Endodermal cell (in vitro differentiated cells): ENCODE data around the gene RSPRY1. TPM values are rescaled to one million over a fixed set of nuclear protein-coding genes. Genes with fewer than 3 reads are reported as not detected.

Experiments used
- DNase-seq: peaks from one replicate; pipeline ENCODE4 v3.0.0-alpha.2; 2017
- H3K27ac ChIP-seq: 2 replicates; pipeline ENCODE4 v1.5.1; 2013; ENCODE audit warnings: mild to moderate bottlenecking, low read depth, low read length, moderate library complexity
- H3K27me3 ChIP-seq: 2 replicates; pipeline ENCODE4 v1.6.1; 2013; ENCODE audit warnings: mild to moderate bottlenecking, low read length, moderate library complexity; ENCODE audit not compliant: insufficient read depth, control insufficient read depth, poor library complexity, severe bottlenecking
- H3K36me3 ChIP-seq: 2 replicates; pipeline ENCODE4 v1.7.0; 2013; ENCODE audit warnings: mild to moderate bottlenecking, low read length, moderate library complexity; ENCODE audit not compliant: control insufficient read depth, insufficient read depth
- H3K4me1 ChIP-seq: one replicate; pipeline ENCODE4 v1.7.0; 2013; ENCODE audit warnings: low read length; ENCODE audit not compliant: control insufficient read depth, insufficient read depth
- H3K4me3 ChIP-seq: 2 replicates; pipeline ENCODE4 v1.5.1; 2013; ENCODE audit warnings: mild to moderate bottlenecking, low read length, moderate library complexity
- H3K9ac ChIP-seq: 2 replicates; pipeline ENCODE4 v1.6.1; 2013; ENCODE audit warnings: mild to moderate bottlenecking, low read length, moderate library complexity; ENCODE audit not compliant: poor library complexity, severe bottlenecking; ENCODE audit errors: extremely low read depth
- H3K9me3 ChIP-seq: 2 replicates; pipeline ENCODE4 v1.6.1; 2013; ENCODE audit warnings: mild to moderate bottlenecking, low read length, moderate library complexity; ENCODE audit not compliant: control insufficient read depth
- H3K27ac Mint-ChIP-seq: 2 replicates; pipeline ENCODE4 v1.8.0; 2020; ENCODE audit warnings: mixed read lengths
- H3K27me3 Mint-ChIP-seq: 2 replicates; pipeline ENCODE4 v1.8.0; 2021; ENCODE audit warnings: mild to moderate bottlenecking, mixed read lengths; ENCODE audit not compliant: insufficient read depth
- H3K36me3 Mint-ChIP-seq: 2 replicates; pipeline ENCODE4 v1.8.0; 2020; ENCODE audit warnings: low read depth, mixed read lengths
- H3K4me1 Mint-ChIP-seq: 2 replicates; pipeline ENCODE4 v1.8.0; 2020; ENCODE audit warnings: mixed read lengths
- H3K4me3 Mint-ChIP-seq: 2 replicates; pipeline ENCODE4 v1.8.0; 2020; ENCODE audit warnings: mild to moderate bottlenecking, moderate library complexity, mixed read lengths
- H3K9me3 Mint-ChIP-seq: 2 replicates; pipeline ENCODE4 v1.8.0; 2020; ENCODE audit warnings: mild to moderate bottlenecking, mixed read lengths
- WGBS, 2 experiments: methylation state at CpG; one replicate each; pipeline versions ENCODE4 v1.1.5 to v1.1.7; 2013; ENCODE audit warnings: missing lambda C conversion rate in 2 of 2, mixed read lengths in 1 of 2; ENCODE audit not compliant: insufficient coverage in 1 of 2, insufficient read length in 1 of 2; 5-methylcytosine and 5-hydroxymethylcytosine counted together
- long read RNA-seq, 4 experiments: library from polyadenylated mRNA in 2 of 4; library from RNA in 1 of 4; library from capped mRNA in 1 of 4; stranded (forward) in 3 of 4; unstranded in 1 of 4; transcript quantifications; one replicate each; pipeline ENCODE4 v2.0.0, GENCODE V29; 2020 to 2021; ENCODE audit warnings: inconsistent platforms in 1 of 4
- polyA plus RNA-seq, 2 experiments: library from polyadenylated mRNA; stranded (reverse); fragments of 50-300 nt; gene quantifications; one replicate each; pipeline ENCODE4 v1.2.3, GENCODE V29; 2013
- total RNA-seq, 2 donors: library from RNA; stranded (reverse); fragmentation: NEBNext Ultra II Directional in 1 of 2; extraction: Animal tissue kit (Norgen Biotek cat#: 25700) in 1 of 2; gene quantifications; 2 replicates in 1 of 2; 3 replicates in 1 of 2; pipeline ENCODE4 v1.2.1, GENCODE V29; 2021
- TF ChIP-seq, protein P1 (sequence below): fragments of 200-600 bp; sonication (generic); conservative IDR thresholded peaks from 2 replicates; pipeline ENCODE4 v1.5.0; 2021; ENCODE audit warnings: antibody characterized with exemption, mild to moderate bottlenecking

RSPRY1 gene
- total RNA-seq: 10 to 100 TPM; 40.3 to 46.5 TPM
- polyA plus RNA-seq (2013, experiment 1 of 2): 42.0 TPM
- polyA plus RNA-seq (2013, experiment 2 of 2): 38.2 TPM
- long read RNA-seq, experiment 1, partial matches to known transcripts: 2 of 12 reads
- long read RNA-seq, experiment 1, other reads (novel, unspliced or antisense): 10 of 12 reads
- long read RNA-seq, experiment 2, transcript RSPRY1-201 (15 exons, 3,547 nt): major isoform, 53 of 107 reads
- long read RNA-seq, experiment 2, transcript RSPRY1-202 (15 exons, 3,586 nt): minor isoform, 6 of 107 reads
- long read RNA-seq, experiment 2, partial matches to known transcripts: 5 of 107 reads
- long read RNA-seq, experiment 2, other reads (novel, unspliced or antisense): 41 of 107 reads
- long read RNA-seq, experiment 3, transcript RSPRY1-201 (15 exons, 3,547 nt): major isoform, 115 of 247 reads
- long read RNA-seq, experiment 3, transcript RSPRY1-202 (15 exons, 3,586 nt): minor isoform, 13 of 247 reads
- long read RNA-seq, experiment 3, partial matches to known transcripts: 38 of 247 reads
- long read RNA-seq, experiment 3, other reads (novel, unspliced or antisense): 80 of 247 reads
- long read RNA-seq, experiment 4, transcript RSPRY1-201 (15 exons, 3,547 nt): major isoform, 27 of 43 reads
- long read RNA-seq, experiment 4, partial matches to known transcripts: 2 of 43 reads
- long read RNA-seq, experiment 4, other reads (novel, unspliced or antisense): 12 of 43 reads

DNA sequence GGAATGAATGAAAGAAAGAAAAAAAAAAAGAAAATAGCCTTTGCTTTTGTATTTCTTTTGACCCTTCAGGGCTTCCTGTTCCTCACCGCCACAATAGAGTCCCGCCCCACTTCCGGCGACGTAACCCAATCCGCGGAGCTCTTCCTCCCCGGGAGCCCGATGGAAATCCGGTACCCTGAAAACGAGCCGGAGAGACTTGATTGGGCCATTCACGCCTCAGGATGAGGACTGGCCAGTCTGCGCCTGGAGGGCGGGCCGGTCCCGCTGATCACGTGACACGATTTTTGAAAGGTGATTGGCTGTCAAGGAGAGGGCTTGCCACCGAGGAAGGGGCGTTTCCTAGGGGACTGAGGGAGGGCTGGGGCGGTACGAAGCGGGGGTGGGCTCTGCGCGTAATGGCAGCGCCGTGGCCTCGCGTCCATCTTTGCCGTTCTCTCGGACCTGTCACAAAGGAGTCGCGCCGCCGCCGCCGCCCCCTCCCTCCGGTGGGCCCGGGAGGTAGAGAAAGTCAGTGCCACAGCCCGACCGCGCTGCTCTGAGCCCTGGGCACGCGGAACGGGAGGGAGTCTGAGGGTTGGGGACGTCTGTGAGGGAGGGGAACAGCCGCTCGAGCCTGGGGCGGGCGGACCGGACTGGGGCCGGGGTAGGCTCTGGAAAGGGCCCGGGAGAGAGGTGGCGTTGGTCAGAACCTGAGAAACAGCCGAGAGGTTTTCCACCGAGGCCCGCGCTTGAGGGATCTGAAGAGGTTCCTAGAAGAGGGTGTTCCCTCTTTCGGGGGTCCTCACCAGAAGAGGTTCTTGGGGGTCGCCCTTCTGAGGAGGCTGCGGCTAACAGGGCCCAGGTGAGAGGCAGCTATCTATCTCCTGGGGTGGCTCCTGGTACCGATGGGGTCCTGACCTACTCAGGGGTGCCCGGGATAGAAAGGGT, at the start of gene RSPRY1, which contains the start of gene PSME3IP1:
Gene RSPRY1 (plus strand): TSS at position 385 of the 927 bp plus-strand sequence. CDS start 18,330 bp downstream, outside the sequence.
Gene PSME3IP1 (minus strand): TSS at position 95 of the 927 bp plus-strand sequence. CDS start 12,185 bp downstream, outside the sequence.
- TF ChIP-seq, protein P1, sequence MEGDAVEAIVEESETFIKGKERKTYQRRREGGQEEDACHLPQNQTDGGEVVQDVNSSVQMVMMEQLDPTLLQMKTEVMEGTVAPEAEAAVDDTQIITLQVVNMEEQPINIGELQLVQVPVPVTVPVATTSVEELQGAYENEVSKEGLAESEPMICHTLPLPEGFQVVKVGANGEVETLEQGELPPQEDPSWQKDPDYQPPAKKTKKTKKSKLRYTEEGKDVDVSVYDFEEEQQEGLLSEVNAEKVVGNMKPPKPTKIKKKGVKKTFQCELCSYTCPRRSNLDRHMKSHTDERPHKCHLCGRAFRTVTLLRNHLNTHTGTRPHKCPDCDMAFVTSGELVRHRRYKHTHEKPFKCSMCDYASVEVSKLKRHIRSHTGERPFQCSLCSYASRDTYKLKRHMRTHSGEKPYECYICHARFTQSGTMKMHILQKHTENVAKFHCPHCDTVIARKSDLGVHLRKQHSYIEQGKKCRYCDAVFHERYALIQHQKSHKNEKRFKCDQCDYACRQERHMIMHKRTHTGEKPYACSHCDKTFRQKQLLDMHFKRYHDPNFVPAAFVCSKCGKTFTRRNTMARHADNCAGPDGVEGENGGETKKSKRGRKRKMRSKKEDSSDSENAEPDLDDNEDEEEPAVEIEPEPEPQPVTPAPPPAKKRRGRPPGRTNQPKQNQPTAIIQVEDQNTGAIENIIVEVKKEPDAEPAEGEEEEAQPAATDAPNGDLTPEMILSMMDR: no peak
- Mint-ChIP-seq H3K4me3 (peak within 1 kb of the TSS; percentile 99), H3K4me1 (peaks cover 15% of the 10 kb centered on the region), H3K27me3 (peaks cover 16% of the 10 kb centered on the region), H3K9me3 (no peaks in the 10 kb centered on the region), H3K27ac (peak within 1 kb of the TSS; percentile 95), H3K36me3 (peaks cover 8% of the 10 kb centered on the region)
- no peaks in the 10 kb centered on the region for H3K9me3 ChIP-seq
- H3K27me3 ChIP-seq: no peaks in the 10 kb centered on the region
- peak within 1 kb of the TSS; percentile 91 for H3K27ac ChIP-seq
- WGBS, 2 experiments: 0% methylated on average over 22 to 64 of the region's 64 CpGs
- no peaks in the 10 kb centered on the region for H3K4me1 ChIP-seq
- peak within 1 kb of the TSS; percentile 68 for H3K9ac ChIP-seq
- DNase-seq: peak; percentile 100
- H3K4me3 ChIP-seq: peak within 1 kb of the TSS; percentile 95
- peaks cover 13% of the 10 kb centered on the region for H3K36me3 ChIP-seq

DNA sequence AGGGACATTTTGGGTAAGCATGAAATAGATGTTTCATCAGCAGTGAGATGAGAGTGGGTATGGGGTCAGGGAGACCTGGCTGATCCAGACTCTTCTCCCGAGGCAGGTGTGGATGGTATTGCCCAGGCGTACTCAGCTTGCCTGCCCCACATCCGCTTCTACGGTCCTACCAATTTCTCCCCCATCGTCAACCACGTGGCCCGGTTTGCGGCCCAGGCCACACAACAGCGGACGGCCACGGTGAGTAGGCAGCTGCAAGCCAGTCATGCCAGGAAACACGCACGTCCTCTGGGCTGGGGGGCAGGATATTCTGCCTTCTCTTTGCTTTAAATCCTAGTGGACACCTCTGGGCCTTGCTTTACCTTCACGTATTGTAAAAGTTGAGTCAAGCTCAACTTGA, 49.1 kb upstream of the RSPRY1 start:
- H3K36me3 Mint-ChIP-seq: no peaks in the 10 kb centered on the region
- no peak overlapping the region for H3K4me3 ChIP-seq
- TF ChIP-seq, protein P1: no peak
- no peak overlapping the region for H3K27ac Mint-ChIP-seq
- H3K4me3 Mint-ChIP-seq: no peak overlapping the region
- H3K27me3 Mint-ChIP-seq: no peaks in the 10 kb centered on the region
- no peak overlapping the region for H3K27ac ChIP-seq
- H3K9me3 ChIP-seq: no peaks in the 10 kb centered on the region
- H3K4me1 Mint-ChIP-seq: no peaks in the 10 kb centered on the region
- 89 to 92% methylated on average over 14 of the region's 14 CpGs for WGBS, 2 experiments
- H3K4me1 ChIP-seq: no peaks in the 10 kb centered on the region
- no peaks in the 10 kb centered on the region for H3K27me3 ChIP-seq
- H3K9ac ChIP-seq: no peak overlapping the region
- no peaks in the 10 kb centered on the region for H3K9me3 Mint-ChIP-seq
- no peak for DNase-seq
- no peaks in the 10 kb centered on the region for H3K36me3 ChIP-seq
